ENCODE measurements around the gene FRMD4A.

GRCh38 chr10:13673156-13673555 lies 657.6 kb downstream of the FRMD4A start:
- TF ChIP-seq CTCF (IDR thresholded peaks at IDR 0.05; ENCODE audit: insufficient read depth, low read length, poor library complexity, severe bottlenecking) (no peak), EZH2phosphoT487 (conservative IDR thresholded peaks at IDR 0.05; ENCODE audit: low read length) (no peak)

Data from SU-DHL-6 (cell line).